OCI-LY7 (cell line): ENCODE results near the gene EPHB1.

Source experiments
- EZH2phosphoT487 ChIP-seq: fragments of 200-600 bp; sonication (generic); IDR thresholded peaks from 2 replicates; pipeline ENCODE4 v1.6.1; 2018; ENCODE audit warnings: low read depth, borderline replicate concordance, mild to moderate bottlenecking, mixed run types, antibody characterized with exemption, low read length, moderate library complexity, mixed read lengths
- TF ChIP-seq, protein P1 (sequence below): fragments of 200-600 bp; sonication (generic); conservative IDR thresholded peaks from 2 replicates; pipeline ENCODE4 v1.5.1; 2014; ENCODE audit warnings: mild to moderate bottlenecking, antibody characterized with exemption, low read length, moderate library complexity, mixed read lengths

DNA sequence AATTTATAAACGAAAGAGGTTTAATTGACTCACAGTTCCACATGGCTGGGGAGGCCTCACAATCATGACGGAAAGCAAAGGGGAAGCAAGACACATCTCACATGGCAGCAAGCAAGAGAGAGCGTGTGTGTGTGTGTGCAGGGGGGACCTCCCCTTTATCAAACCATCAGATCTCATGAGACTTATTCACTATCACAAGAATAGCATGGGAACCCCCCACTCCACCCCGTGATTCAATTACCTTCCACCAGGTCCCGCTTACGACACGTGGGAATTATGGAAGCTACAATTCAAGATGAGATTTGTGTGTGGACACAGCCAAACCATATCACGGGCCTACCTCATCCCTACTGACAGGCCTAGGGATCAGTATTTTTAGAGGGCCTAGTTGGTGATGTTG, 3.1 kb upstream of the EPHB1 start:
- TF ChIP-seq, protein P1, sequence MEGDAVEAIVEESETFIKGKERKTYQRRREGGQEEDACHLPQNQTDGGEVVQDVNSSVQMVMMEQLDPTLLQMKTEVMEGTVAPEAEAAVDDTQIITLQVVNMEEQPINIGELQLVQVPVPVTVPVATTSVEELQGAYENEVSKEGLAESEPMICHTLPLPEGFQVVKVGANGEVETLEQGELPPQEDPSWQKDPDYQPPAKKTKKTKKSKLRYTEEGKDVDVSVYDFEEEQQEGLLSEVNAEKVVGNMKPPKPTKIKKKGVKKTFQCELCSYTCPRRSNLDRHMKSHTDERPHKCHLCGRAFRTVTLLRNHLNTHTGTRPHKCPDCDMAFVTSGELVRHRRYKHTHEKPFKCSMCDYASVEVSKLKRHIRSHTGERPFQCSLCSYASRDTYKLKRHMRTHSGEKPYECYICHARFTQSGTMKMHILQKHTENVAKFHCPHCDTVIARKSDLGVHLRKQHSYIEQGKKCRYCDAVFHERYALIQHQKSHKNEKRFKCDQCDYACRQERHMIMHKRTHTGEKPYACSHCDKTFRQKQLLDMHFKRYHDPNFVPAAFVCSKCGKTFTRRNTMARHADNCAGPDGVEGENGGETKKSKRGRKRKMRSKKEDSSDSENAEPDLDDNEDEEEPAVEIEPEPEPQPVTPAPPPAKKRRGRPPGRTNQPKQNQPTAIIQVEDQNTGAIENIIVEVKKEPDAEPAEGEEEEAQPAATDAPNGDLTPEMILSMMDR, result no peak
- TF ChIP-seq EZH2phosphoT487, result no peak
